HG02973 (cell line): ENCODE data around the gene ABO.
"Not testable (repeated sequence)": the region's sequence is repeated elsewhere in the genome, so short reads cannot be mapped to it uniquely, and the experiment has no call there.

Experiments used
- ATAC-seq: cut with Tn5 transposase; IDR thresholded peaks from one replicate; pipeline ENCODE4 v1.9.1; 2021; ENCODE audit warnings: moderate library complexity; ENCODE audit not compliant: unreplicated experiment

Gene ABO

GRCh38 chr9:133226219-133227171 lies 48.5 kb downstream of the ABO start:
- no peak for ATAC-seq

GRCh38 chr9:133225171-133226011 lies 49.6 kb downstream of the ABO start:
- no peak for ATAC-seq

GRCh38 chr9:133224762-133225161 lies 50.2 kb downstream of the ABO start:
- ATAC-seq, result no peak

GRCh38 chr9:133223159-133223756 lies 51.7 kb downstream of the ABO start:
- ATAC-seq, result not testable (repeated sequence)

GRCh38 chr9:133221994-133222393 lies 53.0 kb downstream of the ABO start:
- not testable (repeated sequence) for ATAC-seq

GRCh38 chr9:133221177-133221809 lies 53.7 kb downstream of the ABO start:
- no peak for ATAC-seq

- ATAC-seq, result not testable (repeated sequence)
These were observed 56.7 kb downstream of the ABO start for GRCh38 chr9:133218049-133218975.

GRCh38 chr9:133217333-133217988 lies 57.5 kb downstream of the ABO start:
- not testable (repeated sequence) for ATAC-seq

GRCh38 chr9:133214276-133214675 lies 60.7 kb downstream of the ABO start:
- not testable (repeated sequence) for ATAC-seq

- ATAC-seq, result no peak
These were observed 64.4 kb downstream of the ABO start for GRCh38 chr9:133210609-133211008.

GRCh38 chr9:133210202-133210532 lies 64.8 kb downstream of the ABO start:
- ATAC-seq, result no peak

GRCh38 chr9:133209327-133210201 lies 65.4 kb downstream of the ABO start:
- not testable (repeated sequence) for ATAC-seq

GRCh38 chr9:133208880-133209300 lies 66.1 kb downstream of the ABO start, which contains the start of gene OBP2B:
TSS of gene OBP2B (minus strand) at chr9:133209250. CDS start at chr9:133209199, 51 bp downstream.
- ATAC-seq, result not testable (repeated sequence)

GRCh38 chr9:133208171-133208879 lies 66.7 kb downstream of the ABO start:
- ATAC-seq, result not testable (repeated sequence)

GRCh38 chr9:133207540-133208170 lies 67.3 kb downstream of the ABO start:
- no peak for ATAC-seq

GRCh38 chr9:133207021-133207531 lies 67.9 kb downstream of the ABO start:
- ATAC-seq, result no peak
